ENCODE data around the gene FUBP3.

FUBP3 gene

GRCh38 chr9:130640681-130641080 is 61.3 kb downstream of the FUBP3 start:
- CTCF ChIA-PET: interaction anchor here (1.3 kb wide), 1 partner anchor 13 kb away, joined by 3 read pairs; no protein-coding TSS in a partner anchor
- POLR2A ChIA-PET: no interaction called here
- no peak for DNase-seq (ENCODE audit: extremely low spot score)
- TF ChIP-seq, protein P1, sequence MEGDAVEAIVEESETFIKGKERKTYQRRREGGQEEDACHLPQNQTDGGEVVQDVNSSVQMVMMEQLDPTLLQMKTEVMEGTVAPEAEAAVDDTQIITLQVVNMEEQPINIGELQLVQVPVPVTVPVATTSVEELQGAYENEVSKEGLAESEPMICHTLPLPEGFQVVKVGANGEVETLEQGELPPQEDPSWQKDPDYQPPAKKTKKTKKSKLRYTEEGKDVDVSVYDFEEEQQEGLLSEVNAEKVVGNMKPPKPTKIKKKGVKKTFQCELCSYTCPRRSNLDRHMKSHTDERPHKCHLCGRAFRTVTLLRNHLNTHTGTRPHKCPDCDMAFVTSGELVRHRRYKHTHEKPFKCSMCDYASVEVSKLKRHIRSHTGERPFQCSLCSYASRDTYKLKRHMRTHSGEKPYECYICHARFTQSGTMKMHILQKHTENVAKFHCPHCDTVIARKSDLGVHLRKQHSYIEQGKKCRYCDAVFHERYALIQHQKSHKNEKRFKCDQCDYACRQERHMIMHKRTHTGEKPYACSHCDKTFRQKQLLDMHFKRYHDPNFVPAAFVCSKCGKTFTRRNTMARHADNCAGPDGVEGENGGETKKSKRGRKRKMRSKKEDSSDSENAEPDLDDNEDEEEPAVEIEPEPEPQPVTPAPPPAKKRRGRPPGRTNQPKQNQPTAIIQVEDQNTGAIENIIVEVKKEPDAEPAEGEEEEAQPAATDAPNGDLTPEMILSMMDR (IDR thresholded peaks at IDR 0.05; ENCODE audit: control extremely low read depth, extremely low read depth, low read depth, missing control alignments): no peak

DNA sequence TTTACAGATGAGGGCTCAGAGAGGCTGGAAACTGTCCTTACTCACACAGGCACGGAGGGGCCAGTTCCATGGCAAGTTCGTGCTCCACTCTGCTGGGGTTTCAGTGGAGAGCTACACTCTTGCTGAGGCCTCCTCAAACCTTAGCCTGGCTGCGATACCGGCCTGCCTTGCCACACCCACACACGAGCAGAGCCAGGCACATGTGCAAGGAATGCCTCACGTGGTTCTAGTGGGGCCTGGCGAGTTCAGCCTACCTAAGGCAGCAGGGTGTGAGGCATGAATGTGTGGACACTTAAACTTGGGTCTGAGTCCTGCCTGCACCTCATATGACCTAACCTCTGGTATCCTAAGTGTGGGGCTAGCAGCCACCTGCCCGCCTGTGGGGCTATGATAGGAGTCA is 63.5 kb downstream of the FUBP3 start:
- ChIA-PET POLR2A (no interaction called here), CTCF (no interaction called here)
- DNase-seq (ENCODE audit: extremely low spot score): no peak
- TF ChIP-seq, protein P1 (IDR thresholded peaks at IDR 0.05; ENCODE audit: control extremely low read depth, extremely low read depth, low read depth, missing control alignments): no peak

- ChIA-PET CTCF (interaction anchor here (0.7 kb wide), 1 partner anchor 32 kb away, joined by 4 read pairs; no protein-coding TSS in a partner anchor), POLR2A (no interaction called here)
- TF ChIP-seq, protein P1 (IDR thresholded peaks at IDR 0.05; ENCODE audit: control extremely low read depth, extremely low read depth, low read depth, missing control alignments): no peak
- DNase-seq (ENCODE audit: extremely low spot score): no peak
Observed at GRCh38 chr9:130651221-130651620, 71.8 kb downstream of the FUBP3 start.

- TF ChIP-seq, protein P1 (IDR thresholded peaks at IDR 0.05; ENCODE audit: control extremely low read depth, extremely low read depth, low read depth, missing control alignments): no peak
- no peak for DNase-seq (ENCODE audit: extremely low spot score)
- CTCF ChIA-PET: interaction anchor here (0.7 kb wide), 1 partner anchor 31 kb away, joined by 4 read pairs; no protein-coding TSS in a partner anchor
- POLR2A ChIA-PET: no interaction called here
Observed at GRCh38 chr9:130651752-130652151, 72.4 kb downstream of the FUBP3 start.

- CTCF ChIA-PET: no interaction called here
- no peak for DNase-seq (ENCODE audit: extremely low spot score)
- TF ChIP-seq, protein P1 (IDR thresholded peaks at IDR 0.05; ENCODE audit: control extremely low read depth, extremely low read depth, low read depth, missing control alignments): no peak
- POLR2A ChIA-PET: interaction anchor here (0.5 kb wide), 1 partner anchor 229 kb away, joined by 3 read pairs; no protein-coding TSS in a partner anchor
Observed at GRCh38 chr9:130654879-130655278, 75.5 kb downstream of the FUBP3 start.

DNA sequence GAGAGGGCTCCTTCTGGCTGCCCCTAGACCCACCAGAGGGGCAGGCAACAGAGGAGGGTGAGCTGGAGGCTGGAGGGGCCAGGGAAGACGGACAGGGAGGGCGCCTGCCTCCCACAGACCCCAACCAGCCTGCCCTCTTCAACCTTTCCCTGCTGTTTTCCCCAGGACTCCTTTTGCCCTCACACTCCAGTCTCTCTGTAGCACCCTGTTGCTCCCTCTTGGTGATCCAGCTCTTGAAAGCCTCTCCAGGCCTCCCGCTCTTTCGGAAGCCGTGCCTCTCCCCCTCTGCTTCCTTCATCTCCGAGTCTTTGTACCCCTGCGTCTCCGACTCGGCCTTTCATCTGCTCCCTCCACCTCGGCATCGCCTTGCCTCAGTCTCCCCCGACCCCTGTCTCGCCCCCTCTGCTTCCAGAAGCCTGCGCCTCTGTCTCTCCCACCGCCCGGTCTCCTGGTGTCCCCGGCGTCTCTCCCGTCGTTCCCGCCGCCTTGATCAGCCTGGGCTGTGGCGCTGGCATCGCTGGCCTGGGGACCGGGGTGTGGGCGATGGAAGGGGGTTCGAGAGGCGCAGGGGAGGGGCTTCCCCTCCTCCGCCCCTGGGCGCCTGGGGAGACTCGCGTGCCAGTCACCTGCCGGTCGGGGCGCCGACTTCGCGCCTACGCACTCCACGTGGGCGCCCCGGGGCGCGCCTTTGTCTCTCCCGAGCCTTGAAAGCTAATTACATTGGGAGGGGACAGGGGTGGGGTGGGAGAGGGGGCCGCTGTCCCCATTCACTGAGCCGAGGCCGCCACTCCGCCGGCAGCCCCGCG is 79.7 kb downstream of the FUBP3 start:
- CTCF ChIA-PET: no interaction called here
- TF ChIP-seq, protein P1 (IDR thresholded peaks at IDR 0.05; ENCODE audit: control extremely low read depth, extremely low read depth, low read depth, missing control alignments): no peak
- POLR2A ChIA-PET: no interaction called here
- DNase-seq (ENCODE audit: extremely low spot score): no peak
